Ascending aorta (tissue), 2 donors: ENCODE measurements around the gene DBH. TPM values are rescaled to one million over a fixed set of nuclear protein-coding genes. Genes with fewer than 3 reads are reported as not detected.

ENCODE experiments used
- DNase-seq, 2 donors: peaks; one replicate each; pipeline ENCODE4 v3.0.0-alpha.2; 2019; ENCODE audit warnings: low spot score in 2 of 2
- H3K27ac ChIP-seq, 2 donors: fragments of 200-600 bp; sonication (generic); one replicate each; pipeline ENCODE4 v1.5.1; 2016 to 2017; ENCODE audit warnings: mild to moderate bottlenecking in 1 of 2
- H3K27me3 ChIP-seq: fragments of 200-600 bp; sonication (generic); one replicate; pipeline ENCODE4 v1.5.1; 2017
- H3K36me3 ChIP-seq, 2 donors: fragments of 200-600 bp; sonication (generic); one replicate each; pipeline ENCODE4 v1.5.1; 2016
- H3K4me1 ChIP-seq, 2 donors: fragments of 200-600 bp; sonication (generic); one replicate each; pipeline ENCODE4 v1.5.1; 2016 to 2017; ENCODE audit warnings: mild to moderate bottlenecking in 1 of 2
- H3K4me3 ChIP-seq, 2 donors: fragments of 200-600 bp; sonication (generic); one replicate each; pipeline ENCODE4 v1.5.1; 2016 to 2017; ENCODE audit warnings: mild to moderate bottlenecking in 1 of 2
- H3K9me3 ChIP-seq, 2 donors: fragments of 200-600 bp; sonication (generic); one replicate each; pipeline ENCODE4 v1.5.1; 2016
- CTCF ChIP-seq, 3 experiments: fragments of 200-600 bp in 2 of 3; fragments of 450-650 bp in 1 of 3; sonication (generic) in 2 of 3; IDR thresholded peaks; one replicate each; pipeline ENCODE4 v1.5.1; 2016 to 2019; ENCODE audit warnings: antibody characterized with exemption in 3 of 3, mild to moderate bottlenecking in 1 of 3, moderate library complexity in 1 of 3
- intact Hi-C: fragments of 100-400 bp; cut with DNase I; formaldehyde crosslinking; loops from one replicate; pipeline ENCODE4 v1.15.1; 2023
- total RNA-seq: library from RNA; depleted of rRNA; stranded (reverse); fragments of >200 nt; gene quantifications from one replicate; pipeline ENCODE4 v1.1.0, GENCODE V29; 2016

Gene DBH
- total RNA-seq, 1 donor from 2014 or later: not detected

DNA sequence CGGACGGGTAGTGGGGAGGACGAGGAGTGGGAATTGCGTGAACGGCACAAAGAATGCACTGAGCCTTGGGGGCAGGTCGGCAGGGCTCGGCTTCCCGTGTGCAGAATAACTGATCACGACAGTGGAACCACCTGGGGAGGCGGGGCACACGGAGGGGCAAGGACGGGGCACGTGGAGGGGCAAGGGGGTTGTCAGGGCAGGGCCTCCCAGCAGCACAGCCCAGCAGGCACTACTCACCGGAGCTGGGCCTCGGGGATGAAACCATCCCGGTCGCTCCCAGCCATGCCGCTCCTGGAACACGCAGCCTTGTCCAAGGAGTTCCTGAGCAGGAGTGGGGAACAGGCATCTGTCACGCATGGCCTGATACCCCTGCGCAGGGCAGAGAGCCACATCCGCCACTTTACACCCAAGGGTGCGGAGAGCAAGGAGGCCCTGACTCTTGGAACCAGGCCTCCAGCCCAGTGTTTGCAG lies 68.6 kb downstream of the DBH start:
- Histone ChIP-seq H3K4me1 (peaks cover 0 to 6% of the 10 kb centered on the region in 2 donors), H3K27ac (no peak overlapping the region), H3K4me3 (no peak overlapping the region), H3K9me3 (no peaks in the 10 kb centered on the region), H3K27me3 (no peaks in the 10 kb centered on the region), H3K36me3 (no peaks in the 10 kb centered on the region)
- TF ChIP-seq CTCF (IDR thresholded peaks at IDR 0.05): no peak
- no peak for DNase-seq
- intact Hi-C loops: no loop called here

DNA sequence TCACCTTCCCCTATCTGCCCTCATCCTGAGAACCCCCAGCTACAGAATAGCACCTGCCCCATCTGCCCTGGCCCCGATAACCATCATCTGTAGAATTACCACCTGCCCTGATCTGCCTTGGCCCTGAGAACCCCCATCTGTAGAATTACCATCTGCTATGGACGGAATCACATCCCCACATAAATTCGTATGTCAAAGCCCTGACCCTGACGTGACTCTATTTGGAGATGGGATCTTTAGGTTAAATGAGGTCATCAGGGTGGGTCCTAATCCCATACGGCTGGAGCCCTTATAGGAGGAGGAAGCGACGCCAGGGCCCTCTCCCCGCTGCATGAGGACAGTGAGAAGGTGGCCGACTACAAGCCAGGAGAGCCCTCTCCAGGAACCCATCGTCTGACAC lies 69.4 kb downstream of the DBH start:
- Histone ChIP-seq H3K27me3 (no peaks in the 10 kb centered on the region), H3K27ac (no peak overlapping the region)
- no peak for DNase-seq

GRCh38 chr9:133706307-133707050 lies 70.3 kb downstream of the DBH start:
- TF ChIP-seq CTCF (IDR thresholded peaks at IDR 0.05): no peak
- DNase-seq: no peak
- peak overlapping the region in 1 of 2 donors; percentile 16 for H3K27ac ChIP-seq

More for the DNA sequence above, 69.4 kb downstream of the DBH start:
- peaks cover 0 to 6% of the 10 kb centered on the region in 2 donors for H3K4me1 ChIP-seq
- no peak overlapping the region for H3K4me3 ChIP-seq
- no peaks in the 10 kb centered on the region for H3K9me3 ChIP-seq
- TF ChIP-seq CTCF (IDR thresholded peaks at IDR 0.05): no peak
- no peaks in the 10 kb centered on the region for H3K36me3 ChIP-seq
- intact Hi-C loops: no loop called here

DNA sequence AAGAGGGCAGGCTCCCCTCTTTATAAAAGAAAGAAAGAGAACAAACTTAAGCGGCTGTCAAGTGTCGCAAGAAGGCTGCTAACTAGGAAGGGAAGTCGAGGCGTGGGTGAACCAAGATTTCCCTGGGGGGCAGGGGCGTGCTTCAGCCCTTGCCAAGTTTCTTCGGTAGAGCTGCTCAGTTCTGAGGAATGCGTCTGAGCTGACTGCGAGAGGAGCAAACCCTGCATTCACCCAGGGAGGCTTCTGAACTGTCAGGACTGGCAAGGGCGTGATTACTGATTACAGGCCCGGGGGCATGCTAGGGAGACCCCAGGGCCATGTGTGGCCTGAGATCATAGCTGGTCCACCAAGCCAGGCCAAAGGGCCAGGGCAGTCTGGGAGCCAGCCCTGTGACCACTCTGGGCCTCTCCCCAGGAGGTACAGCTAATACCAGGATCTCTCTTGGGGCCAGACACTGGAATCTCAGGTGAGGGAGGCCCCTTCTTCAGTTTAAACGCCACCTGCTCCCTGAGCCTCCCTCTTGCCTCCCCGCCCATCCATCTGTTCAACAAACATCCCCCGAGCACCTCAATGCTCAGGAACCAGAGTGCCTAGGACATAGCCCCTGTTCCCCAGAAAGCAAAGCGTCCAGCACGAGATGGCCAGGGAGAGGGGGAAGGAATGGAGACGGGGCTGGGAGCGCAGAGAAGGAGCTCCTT lies 71.1 kb downstream of the DBH start:
- H3K27me3 ChIP-seq: no peaks in the 10 kb centered on the region
- no peak overlapping the region for H3K27ac ChIP-seq
- DNase-seq: no peak
- intact Hi-C loops: no loop called here
- H3K36me3 ChIP-seq: no peaks in the 10 kb centered on the region
- peaks cover 0 to 6% of the 10 kb centered on the region in 2 donors for H3K4me1 ChIP-seq
- no peak for TF ChIP-seq CTCF (IDR thresholded peaks at IDR 0.05)
- H3K4me3 ChIP-seq: no peak overlapping the region
- no peaks in the 10 kb centered on the region for H3K9me3 ChIP-seq

More at GRCh38 chr9:133706307-133707050, 70.3 kb downstream of the DBH start:
- H3K4me1 ChIP-seq: peaks cover 0 to 6% of the 10 kb centered on the region in 2 donors
- H3K9me3 ChIP-seq: no peaks in the 10 kb centered on the region
- no peak overlapping the region for H3K4me3 ChIP-seq
- H3K27me3 ChIP-seq: no peaks in the 10 kb centered on the region
- H3K36me3 ChIP-seq: no peaks in the 10 kb centered on the region
- intact Hi-C loops: no loop called here

- H3K36me3 ChIP-seq: no peaks in the 10 kb centered on the region
- no peaks in the 10 kb centered on the region for H3K27me3 ChIP-seq
- no peak overlapping the region for H3K4me3 ChIP-seq
- no peak overlapping the region for H3K27ac ChIP-seq
- H3K9me3 ChIP-seq: no peaks in the 10 kb centered on the region
- H3K4me1 ChIP-seq: peaks cover 0 to 1% of the 10 kb centered on the region in 2 donors
- no peak for DNase-seq
- TF ChIP-seq CTCF (IDR thresholded peaks at IDR 0.05): no peak
- intact Hi-C loops: no loop called here
These were observed 71.6 kb downstream of the DBH start for GRCh38 chr9:133707763-133708245.
